NCI-H2107 (cell line): Measurements from ENCODE around the gene IRF6.
A peak's percentile ranks its signal among the peaks of the same experiment; 100 is the strongest.

Experiments
- DNase-seq: peaks from one replicate; lab custom pipeline; 2025; lab: John Stamatoyannopoulos, UW

Gene IRF6

DNA sequence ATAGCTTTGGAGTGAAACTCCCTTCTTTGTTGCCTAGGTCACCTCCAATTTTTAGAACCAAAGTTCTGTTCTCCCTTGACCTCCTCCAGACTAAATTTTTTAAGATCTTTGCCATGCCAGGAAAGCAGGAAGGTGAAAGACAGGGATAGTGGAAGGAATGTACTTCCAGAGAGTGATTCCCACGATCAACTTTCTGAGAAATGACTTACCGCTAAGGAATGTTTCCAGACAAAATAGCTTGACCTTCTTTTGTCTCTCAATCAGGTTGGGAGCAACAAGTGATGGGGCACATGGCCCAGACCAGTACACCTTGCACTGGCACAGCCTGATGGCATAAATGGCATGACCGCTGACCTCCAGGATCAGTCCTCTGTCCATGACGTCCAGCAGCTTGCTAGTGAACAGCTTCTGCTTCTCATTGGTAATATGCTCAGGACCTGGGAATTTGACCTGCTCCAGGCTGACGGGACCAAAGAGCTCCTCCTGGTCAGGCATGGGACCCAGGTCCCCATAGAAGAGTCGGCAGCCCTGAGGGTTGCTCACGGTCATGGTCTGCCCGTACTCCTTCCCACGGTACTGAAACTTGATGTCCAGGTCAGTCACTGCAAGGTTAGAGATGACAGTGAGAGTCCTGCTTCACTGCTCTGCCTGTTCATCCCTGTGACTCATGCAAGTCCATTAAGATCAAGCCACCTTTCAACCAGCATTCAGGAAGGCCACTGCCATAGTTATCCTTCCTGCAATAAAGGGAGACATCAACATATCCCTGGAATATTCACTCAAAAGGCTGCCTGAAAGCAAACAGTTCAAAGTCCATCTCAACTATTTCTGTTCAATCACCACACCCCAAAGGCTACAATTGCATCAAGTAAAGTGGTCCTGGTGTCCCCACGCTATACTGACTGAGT, 15.4 kb downstream of the IRF6 start:
- no peak for DNase-seq

GRCh38 chr1:209789245-209789644, 16.7 kb downstream of the IRF6 start:
- DNase-seq, result no peak

- DNase-seq, result no peak
Measured at GRCh38 chr1:209787551-209787950, 18.4 kb downstream of the IRF6 start.

DNA sequence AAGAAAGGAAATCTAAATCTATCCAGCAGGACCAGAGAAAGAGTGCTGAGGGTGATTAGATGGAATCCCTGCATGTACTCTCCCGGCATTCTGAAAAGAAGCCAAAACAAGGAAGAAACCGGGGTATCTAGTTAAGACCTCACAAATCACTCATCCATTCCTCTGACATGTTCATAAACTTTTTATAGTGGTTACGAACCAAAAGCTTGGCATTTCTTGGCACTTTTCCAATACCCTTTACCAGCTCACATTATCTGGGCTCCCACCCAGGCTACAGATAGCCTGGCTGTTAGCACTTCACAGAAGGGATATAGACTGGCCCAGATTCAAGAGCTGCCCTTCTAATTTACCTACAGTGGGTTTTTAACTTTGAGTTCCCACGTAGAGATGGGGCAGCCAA, 19.8 kb downstream of the IRF6 start:
- no peak for DNase-seq

GRCh38 chr1:209785592-209785991, 20.4 kb downstream of the IRF6 start:
- DNase-seq, result no peak

DNA sequence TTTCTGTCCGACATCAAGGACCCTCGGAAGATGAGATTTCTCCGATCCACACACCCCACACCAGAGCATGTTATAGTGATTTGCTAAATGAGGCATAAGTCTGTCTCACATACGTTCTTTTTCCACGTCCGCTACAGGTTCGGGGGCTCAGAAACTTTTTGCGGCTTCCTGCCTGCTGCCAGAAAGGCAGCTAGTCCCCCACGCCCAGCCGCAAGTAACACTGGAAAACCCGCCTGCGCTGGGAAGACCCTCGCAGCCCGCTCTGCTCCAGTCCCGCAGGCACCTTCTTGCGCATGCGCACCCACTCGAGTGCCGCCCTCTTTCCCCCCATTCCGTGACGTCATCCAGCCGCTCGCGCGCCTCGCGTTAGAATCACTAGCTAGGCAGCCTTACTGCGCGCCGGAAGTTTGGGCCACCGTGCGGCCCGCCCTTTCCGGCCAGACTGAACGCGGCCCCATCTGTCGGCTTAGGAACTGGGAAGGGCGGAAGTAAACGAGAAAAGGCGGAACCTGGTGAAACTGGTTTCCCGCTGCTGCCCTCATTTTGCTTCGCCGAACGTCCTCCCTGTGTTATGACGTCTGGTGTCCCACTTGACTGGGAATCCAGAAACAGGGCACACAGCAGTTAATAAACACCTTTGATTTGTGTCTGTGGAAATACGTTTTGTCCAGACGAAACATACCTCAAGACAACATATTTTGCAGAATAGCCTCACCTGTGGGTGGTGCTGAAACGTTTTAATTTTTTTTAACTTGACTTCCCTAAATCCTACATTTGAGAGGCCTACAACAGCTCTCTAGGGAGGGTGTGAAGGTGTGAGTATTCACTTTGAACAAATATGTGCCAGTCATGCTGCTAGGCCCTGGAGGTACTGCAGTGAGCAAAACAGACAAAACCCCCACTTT, 21.4 kb downstream of the IRF6 start, which contains the start of gene C1orf74:
TSS of gene C1orf74 (minus strand) at position 295 of the 905 bp plus-strand sequence. CDS start 925 bp downstream, outside the sequence.
- DNase-seq, result peak; percentile 99

GRCh38 chr1:209783386-209783785, 22.6 kb downstream of the IRF6 start:
- no peak for DNase-seq

DNA sequence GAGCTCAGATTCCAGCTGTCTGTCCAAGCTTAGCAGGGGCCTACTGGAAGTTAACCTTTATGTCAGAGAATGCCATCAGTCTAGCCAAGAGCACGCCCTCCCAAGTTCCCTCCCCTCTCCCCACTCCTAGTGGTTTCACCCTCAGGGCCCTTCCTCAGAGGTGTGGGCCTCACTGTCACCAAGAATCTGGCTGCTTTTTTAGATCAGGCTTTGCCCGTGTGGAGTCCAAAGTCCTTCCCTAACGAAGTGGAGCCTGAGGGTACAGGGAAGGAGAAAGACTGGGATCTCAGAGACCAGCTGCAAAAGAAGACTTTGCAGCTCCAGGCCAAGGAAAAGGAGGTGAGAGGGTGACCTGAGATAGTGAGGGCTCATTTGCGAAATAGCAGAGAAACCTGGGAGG, 25.7 kb downstream of the IRF6 start:
- DNase-seq, result no peak

DNA sequence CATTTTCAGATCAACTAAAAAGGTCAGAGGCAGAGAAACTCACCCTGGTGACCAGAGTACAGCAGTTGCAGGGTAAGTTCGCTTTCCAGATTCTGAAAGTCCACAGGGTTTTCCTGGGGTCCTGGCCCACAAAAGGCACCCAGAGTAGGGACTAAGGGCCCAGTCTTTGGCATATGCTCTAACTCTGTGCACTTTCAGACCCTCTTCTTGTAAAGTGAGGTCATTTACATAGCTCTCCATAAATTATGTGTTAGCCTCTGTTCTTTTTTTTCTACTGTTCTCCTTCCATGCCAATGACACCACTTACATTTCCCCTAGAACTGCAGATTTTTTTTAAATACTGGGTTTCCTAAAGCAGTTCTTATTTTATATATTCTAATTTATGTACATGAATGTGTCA, 27.8 kb downstream of the IRF6 start:
- DNase-seq, result no peak

DNA sequence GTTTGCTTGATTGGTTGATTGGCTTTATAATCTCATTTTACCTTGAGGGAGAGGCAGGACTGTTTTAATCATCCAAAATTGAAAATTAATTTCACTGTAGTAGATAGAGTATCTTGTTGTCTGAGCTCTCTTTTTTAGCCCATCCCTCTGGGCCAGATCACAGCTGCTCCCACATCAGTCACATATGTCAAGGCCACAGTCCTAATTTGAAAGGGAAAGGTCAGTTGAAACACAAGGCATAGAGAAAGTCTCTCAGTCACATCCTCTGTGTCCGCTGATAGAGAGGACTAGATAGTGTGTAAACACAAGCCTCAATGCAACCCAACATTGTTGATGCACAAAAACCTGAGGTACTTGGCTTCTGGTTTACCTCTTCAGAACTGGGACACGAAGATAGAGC, 28.4 kb downstream of the IRF6 start:
- DNase-seq, result no peak

GRCh38 chr1:209775678-209776077, 30.3 kb downstream of the IRF6 start:
- DNase-seq, result no peak

DNA sequence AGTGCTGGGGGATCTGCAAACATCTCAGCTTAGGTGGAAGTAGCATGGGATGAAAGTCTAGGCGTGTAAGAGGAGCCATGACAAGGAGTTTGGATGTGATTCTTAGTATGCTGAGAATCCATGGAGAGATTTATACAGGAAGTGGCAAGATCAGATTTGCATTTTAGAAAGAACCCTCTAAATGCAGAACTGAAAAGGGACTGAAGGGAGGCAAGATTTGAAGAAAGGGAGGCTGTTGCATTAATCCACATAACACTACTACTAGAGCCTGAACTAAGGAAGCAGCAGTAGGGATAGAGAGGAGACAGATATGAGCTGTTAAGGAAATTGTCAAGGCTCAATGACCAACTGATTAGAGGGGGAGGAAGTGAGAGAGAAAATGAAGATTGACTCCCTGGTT, 31.4 kb downstream of the IRF6 start:
- no peak for DNase-seq

- no peak for DNase-seq
Measured at GRCh38 chr1:209772126-209772525, 33.8 kb downstream of the IRF6 start.

DNA sequence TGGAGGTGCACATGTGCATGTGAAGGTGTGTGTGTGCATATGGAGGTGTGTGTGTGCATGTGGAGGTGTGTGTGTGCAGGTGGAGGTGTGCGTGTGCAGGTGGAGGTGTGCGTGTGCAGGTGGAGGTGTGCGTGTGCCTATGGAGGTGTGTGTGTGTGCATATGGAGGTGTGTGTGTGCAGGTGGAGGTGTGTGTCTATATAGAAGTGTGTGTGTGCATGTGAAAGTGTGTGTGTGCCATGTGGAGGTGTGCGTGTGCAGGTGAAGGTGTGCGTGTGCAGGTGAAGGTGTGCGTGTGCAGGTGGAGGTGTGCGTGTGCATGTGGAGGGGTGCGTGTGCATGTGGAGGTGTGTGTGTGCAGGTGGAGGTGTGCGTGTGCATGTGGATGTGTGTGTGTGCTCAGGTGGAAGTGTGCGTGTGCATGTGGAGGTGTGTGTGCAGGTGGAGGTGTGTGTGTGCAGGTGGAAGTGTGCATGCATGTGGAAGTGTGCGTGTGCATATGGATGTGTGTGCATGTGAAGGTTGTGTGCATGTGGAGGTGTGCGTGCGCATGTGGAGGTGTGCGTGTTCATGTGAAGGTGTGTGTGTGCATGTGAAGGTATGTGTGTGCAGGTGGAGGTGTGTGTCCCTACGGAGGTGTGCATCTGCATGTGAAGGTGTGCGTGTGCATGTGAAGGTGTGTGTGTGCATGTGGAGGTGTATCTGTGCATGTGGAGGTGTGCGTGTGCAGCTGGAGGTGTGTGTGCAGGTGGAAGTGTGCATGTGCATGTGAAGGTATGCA, 35.1 kb downstream of the IRF6 start:
- DNase-seq, result no peak

- no peak for DNase-seq
Measured at GRCh38 chr1:209769971-209770370, 36.0 kb downstream of the IRF6 start.

- DNase-seq, result no peak
Measured at GRCh38 chr1:209769171-209769904, 36.6 kb downstream of the IRF6 start.

DNA sequence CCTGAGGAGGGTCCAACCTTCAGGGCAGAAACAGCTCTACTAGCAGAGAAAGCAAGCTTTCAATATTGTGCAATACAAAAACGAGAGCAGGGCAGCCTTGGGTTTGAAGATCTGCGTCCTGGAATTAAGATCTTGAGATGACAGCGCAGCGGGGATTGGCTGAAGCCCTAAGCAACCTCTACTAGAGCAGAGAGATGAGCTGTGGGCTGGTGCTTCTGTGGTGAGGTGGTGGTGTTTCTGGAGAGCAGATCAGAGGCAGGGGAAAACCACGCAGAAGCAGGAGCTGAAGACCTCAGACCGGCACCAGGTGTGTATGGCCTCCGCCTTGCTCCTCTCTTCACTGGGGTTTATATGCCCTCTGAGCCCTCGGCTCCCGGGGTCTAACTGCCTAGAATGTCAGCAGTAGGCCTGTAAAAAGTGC, 37.6 kb downstream of the IRF6 start:
- DNase-seq, result no peak

- DNase-seq, result no peak
Measured at GRCh38 chr1:209767706-209768105, 38.2 kb downstream of the IRF6 start.

GRCh38 chr1:209767096-209767495, 38.8 kb downstream of the IRF6 start:
- DNase-seq, result no peak

- no peak for DNase-seq
Measured at GRCh38 chr1:209766051-209766450, 39.9 kb downstream of the IRF6 start.

DNA sequence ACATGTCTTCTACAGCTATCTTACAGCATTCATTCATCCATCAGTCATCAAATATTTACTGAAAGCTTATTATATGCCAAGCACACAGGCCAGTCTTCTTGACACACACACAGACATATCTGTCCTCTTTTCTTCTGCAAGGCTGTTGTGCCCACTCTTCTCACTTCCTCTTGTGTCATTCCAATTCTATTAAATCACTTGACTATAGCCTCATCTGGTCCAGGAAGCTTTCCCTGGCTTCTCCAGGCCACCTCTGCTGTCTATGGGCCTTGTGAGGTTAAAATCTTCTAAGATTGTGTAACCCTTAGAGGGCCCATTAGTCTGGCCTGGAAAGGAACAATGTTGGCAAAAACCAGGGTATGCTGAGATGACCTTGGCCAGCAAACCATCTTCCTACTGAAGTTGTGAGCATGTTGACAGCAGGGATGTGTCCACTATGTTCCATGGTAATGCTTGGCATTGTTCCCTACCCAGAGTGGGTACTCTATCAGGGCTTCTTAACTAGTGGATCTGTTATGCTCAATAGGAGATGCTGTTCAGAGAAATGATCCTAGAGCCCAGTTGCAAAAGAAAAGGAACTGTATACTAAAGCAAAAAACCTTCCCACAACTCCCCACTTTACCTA, 44.8 kb downstream of the IRF6 start:
- no peak for DNase-seq
